Measurements from ENCODE around the gene UGGT2.
"Not testable (repeated sequence)": the region's sequence is repeated elsewhere in the genome, so short reads cannot be mapped to it uniquely, and the experiment has no call there.

The UGGT2 gene

DNA sequence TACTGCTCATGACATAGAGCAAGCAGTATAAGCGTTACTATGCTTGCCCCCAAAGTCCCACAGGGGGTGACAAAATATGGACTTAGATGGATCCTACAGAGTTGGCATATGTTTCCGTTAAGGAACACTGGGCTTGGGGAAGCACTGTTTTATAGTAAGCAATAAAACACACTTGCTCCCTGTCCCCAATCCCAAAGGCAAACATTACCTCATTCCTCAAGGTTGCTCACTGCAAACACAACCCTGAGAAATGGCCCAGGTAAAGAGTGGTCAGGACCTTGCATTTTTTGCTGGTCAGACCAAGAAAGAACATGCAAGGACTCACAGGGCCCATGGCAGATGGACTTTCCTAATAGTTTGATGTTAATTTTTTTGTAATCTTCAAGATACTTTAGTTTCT lies 32.3 kb downstream of the UGGT2 start:
- H3K4me1 ChIP-seq (ENCODE audit: control insufficient read depth, insufficient read depth, low read length, unreplicated experiment), result peaks cover 9% of the 10 kb centered on the region
- no peaks in the 10 kb centered on the region for H3K79me2 ChIP-seq (ENCODE audit: control insufficient read depth, insufficient read depth, low read length, unreplicated experiment)
- no peaks in the 10 kb centered on the region for H3K27me3 ChIP-seq (ENCODE audit: insufficient read depth, low read length)
- H3K36me3 ChIP-seq (ENCODE audit: insufficient read depth, low read length), result peaks cover 11% of the 10 kb centered on the region; the same call in 1 of the 2 replicates
- no peak overlapping the region for H3K27ac ChIP-seq (ENCODE audit: low read depth, low read length)
- H2AFZ ChIP-seq (ENCODE audit: low read length, unreplicated experiment), result no peak overlapping the region
- no peak overlapping the region for H3K4me3 ChIP-seq (ENCODE audit: low read depth, low read length)

DNA sequence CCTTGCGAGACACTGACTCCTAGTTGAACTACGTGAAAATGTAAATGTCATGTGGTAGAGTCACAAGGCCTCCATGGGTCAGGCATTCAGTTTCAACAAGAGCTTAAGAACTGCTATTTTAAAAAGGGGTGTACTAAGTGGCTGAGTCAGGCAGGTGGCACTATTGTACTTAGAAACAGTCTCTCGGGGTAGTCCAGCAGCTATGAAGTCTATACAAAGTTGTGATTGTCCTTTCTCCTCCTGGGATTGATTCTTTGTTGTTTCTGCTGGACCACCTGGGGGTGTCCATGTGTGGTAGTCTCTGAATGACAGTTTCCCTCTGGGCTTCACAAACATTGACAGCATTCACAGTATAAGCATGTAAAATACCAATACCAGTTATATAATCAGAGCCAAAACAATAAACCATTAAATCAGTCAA lies 33.0 kb downstream of the UGGT2 start:
- Histone ChIP-seq H3K4me1 (ENCODE audit: control insufficient read depth, insufficient read depth, low read length, unreplicated experiment) (peaks cover 2% of the 10 kb centered on the region), H3K27me3 (ENCODE audit: insufficient read depth, low read length) (no peaks in the 10 kb centered on the region), H3K36me3 (ENCODE audit: insufficient read depth, low read length) (peaks cover 11% of the 10 kb centered on the region; the same call in 1 of the 2 replicates), H3K4me3 (ENCODE audit: low read depth, low read length) (no peak overlapping the region), H3K27ac (ENCODE audit: low read depth, low read length) (no peak overlapping the region), H2AFZ (ENCODE audit: low read length, unreplicated experiment) (no peak overlapping the region), H3K79me2 (ENCODE audit: control insufficient read depth, insufficient read depth, low read length, unreplicated experiment) (no peaks in the 10 kb centered on the region)

DNA sequence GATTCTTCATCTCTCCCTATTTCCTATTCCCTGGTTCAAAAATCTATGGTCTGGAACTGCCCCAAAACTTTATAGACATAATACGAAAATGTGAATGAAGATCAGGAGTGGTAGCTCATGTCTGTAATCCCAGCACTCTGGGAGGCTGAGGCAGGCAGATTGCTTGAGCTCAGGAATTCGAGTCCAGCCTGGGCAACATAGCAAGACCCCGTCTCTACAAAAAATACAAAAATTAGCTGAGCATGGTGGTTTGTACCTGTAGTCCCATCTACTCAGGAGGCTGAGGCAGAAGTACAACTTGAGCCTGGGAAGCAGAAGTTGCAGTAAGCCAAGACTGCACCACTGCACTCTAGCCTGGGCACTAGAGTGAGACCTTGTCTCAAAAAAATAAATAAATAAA lies 35.1 kb downstream of the UGGT2 start:
- no peak overlapping the region for H3K4me3 ChIP-seq (ENCODE audit: low read depth, low read length)
- peaks cover 11% of the 10 kb centered on the region; the same call in 1 of the 2 replicates for H3K36me3 ChIP-seq (ENCODE audit: insufficient read depth, low read length)
- H3K27ac ChIP-seq (ENCODE audit: low read depth, low read length), result no peak overlapping the region
- H3K4me1 ChIP-seq (ENCODE audit: control insufficient read depth, insufficient read depth, low read length, unreplicated experiment), result no peaks in the 10 kb centered on the region
- no peaks in the 10 kb centered on the region for H3K79me2 ChIP-seq (ENCODE audit: control insufficient read depth, insufficient read depth, low read length, unreplicated experiment)
- no peak overlapping the region for H2AFZ ChIP-seq (ENCODE audit: low read length, unreplicated experiment)
- H3K27me3 ChIP-seq (ENCODE audit: insufficient read depth, low read length), result no peaks in the 10 kb centered on the region

DNA sequence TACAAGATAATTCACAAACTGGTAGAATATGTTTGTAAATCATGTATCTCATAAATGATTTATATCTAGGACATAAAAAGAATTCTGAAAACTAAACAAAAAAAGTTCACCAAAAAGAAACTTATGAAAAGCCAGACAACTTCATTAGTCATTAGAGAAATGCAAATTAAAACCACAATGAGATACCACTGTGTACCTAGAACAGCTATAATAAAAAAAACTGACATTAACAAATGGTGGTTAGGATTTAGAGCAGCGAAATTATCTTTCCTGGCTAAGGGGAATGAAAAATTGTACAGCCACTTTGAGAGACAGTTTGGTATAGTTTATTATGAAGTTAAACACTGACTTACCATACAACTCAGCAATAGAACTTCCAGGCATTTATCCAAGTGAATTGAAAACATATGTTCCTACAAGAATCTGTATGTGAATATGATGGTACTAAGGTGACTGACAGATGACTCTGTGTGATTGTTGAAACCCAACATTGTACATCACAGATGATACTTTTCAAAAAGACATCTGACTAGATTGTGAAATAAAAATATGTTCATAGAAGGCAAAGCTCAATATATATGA lies 41.8 kb downstream of the UGGT2 start:
- Histone ChIP-seq H3K4me3 (ENCODE audit: low read depth, low read length) (no peak overlapping the region), H3K79me2 (ENCODE audit: control insufficient read depth, insufficient read depth, low read length, unreplicated experiment) (no peaks in the 10 kb centered on the region), H3K36me3 (ENCODE audit: insufficient read depth, low read length) (peaks cover 11% of the 10 kb centered on the region; the same call in 1 of the 2 replicates), H2AFZ (ENCODE audit: low read length, unreplicated experiment) (no peak overlapping the region), H3K27ac (ENCODE audit: low read depth, low read length) (no peak overlapping the region), H3K4me1 (ENCODE audit: control insufficient read depth, insufficient read depth, low read length, unreplicated experiment) (no peaks in the 10 kb centered on the region), H3K27me3 (ENCODE audit: insufficient read depth, low read length) (no peaks in the 10 kb centered on the region)

DNA sequence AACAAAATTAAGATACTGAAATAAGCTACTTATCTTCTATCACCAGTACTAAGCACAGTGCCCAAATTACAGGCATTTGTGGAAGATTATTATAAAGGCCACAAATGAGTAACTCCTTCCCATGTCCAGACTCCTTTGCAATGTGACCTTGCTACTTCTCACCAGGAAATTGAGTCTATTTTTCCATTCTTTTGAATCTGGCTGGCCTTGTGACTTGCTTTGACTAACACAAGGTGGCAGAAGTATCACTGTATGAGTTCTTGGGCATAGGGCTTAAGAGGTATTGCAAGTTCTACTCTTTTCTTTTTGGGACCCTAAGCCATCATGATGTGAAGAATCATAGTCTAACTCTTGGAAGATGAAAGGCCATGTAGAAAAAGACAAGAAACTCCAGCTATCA lies 49.9 kb downstream of the UGGT2 start:
- no peaks in the 10 kb centered on the region for H3K79me2 ChIP-seq (ENCODE audit: control insufficient read depth, insufficient read depth, low read length, unreplicated experiment)
- no peak overlapping the region for H3K4me3 ChIP-seq (ENCODE audit: low read depth, low read length)
- H3K4me1 ChIP-seq (ENCODE audit: control insufficient read depth, insufficient read depth, low read length, unreplicated experiment), result no peaks in the 10 kb centered on the region
- no peaks in the 10 kb centered on the region for H3K27me3 ChIP-seq (ENCODE audit: insufficient read depth, low read length)
- H3K36me3 ChIP-seq (ENCODE audit: insufficient read depth, low read length), result peaks cover 7% of the 10 kb centered on the region; the same call in 1 of the 2 replicates
- H2AFZ ChIP-seq (ENCODE audit: low read length, unreplicated experiment), result no peak overlapping the region
- H3K27ac ChIP-seq (ENCODE audit: low read depth, low read length), result no peak overlapping the region

DNA sequence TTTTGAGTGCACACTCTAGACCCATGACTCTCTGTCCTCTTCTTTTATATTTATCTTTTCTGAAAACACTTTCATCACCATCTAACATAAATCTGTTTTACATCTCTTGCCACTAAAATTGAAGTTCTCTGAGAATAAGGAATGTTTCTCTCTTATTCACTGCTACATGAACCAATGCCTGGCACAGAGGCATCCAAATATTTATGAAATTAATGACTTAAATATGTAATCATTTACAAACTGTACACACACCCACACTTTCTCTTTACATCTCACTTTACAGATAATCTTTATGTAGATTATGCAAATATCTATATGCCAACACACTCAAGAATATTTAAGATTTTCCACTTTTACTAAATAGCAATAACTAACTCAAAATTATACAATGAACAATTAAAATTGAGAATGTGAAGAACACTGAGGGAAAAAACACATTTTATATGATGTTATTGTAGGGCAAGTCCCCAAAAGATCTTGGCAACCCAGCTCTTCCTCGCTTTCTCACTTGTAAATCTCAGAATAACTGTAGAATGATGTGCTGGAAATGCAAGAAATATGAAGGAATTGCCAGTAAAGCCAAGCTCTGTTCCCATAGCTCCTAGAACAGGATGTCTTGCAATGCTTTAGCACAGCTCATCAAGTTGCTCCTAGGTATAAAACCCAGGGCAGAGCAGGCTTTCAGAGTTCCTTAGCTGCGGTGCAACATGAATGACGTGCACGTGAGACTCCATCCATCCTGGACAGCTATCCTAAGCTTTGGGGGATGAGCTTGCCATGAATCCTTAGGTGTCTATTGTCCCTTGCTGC lies 50.7 kb downstream of the UGGT2 start:
- Histone ChIP-seq H3K36me3 (ENCODE audit: insufficient read depth, low read length) (peaks cover under 1% of the 10 kb centered on the region; the same call in 1 of the 2 replicates), H3K4me3 (ENCODE audit: low read depth, low read length) (no peak overlapping the region), H3K79me2 (ENCODE audit: control insufficient read depth, insufficient read depth, low read length, unreplicated experiment) (no peaks in the 10 kb centered on the region), H3K4me1 (ENCODE audit: control insufficient read depth, insufficient read depth, low read length, unreplicated experiment) (no peaks in the 10 kb centered on the region), H3K27me3 (ENCODE audit: insufficient read depth, low read length) (no peaks in the 10 kb centered on the region), H3K27ac (ENCODE audit: low read depth, low read length) (no peak overlapping the region), H2AFZ (ENCODE audit: low read length, unreplicated experiment) (no peak overlapping the region)

DNA sequence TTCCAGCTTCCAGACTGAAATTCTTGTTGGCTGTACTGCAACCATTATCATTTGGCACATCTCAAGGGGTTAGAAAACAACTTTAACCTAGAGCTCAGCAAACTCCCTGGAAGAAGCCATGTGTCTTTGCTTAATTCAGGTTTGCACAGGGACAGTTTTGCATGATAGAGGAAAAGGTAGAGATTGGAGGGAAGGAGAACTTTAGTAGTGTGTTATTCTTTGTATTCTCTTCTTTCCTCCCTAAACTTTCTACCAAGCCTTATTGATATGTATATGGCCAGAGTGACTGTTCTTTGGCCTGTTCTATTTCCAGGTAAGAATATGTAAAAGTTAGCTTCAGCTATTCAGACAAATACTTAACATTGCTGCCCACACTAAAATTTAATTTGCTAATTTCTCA lies 53.1 kb downstream of the UGGT2 start:
- Histone ChIP-seq H3K4me3 (ENCODE audit: low read depth, low read length) (no peak overlapping the region), H3K36me3 (ENCODE audit: insufficient read depth, low read length) (no peaks in the 10 kb centered on the region), H2AFZ (ENCODE audit: low read length, unreplicated experiment) (no peak overlapping the region), H3K27me3 (ENCODE audit: insufficient read depth, low read length) (no peaks in the 10 kb centered on the region), H3K27ac (ENCODE audit: low read depth, low read length) (no peak overlapping the region), H3K4me1 (ENCODE audit: control insufficient read depth, insufficient read depth, low read length, unreplicated experiment) (no peaks in the 10 kb centered on the region), H3K79me2 (ENCODE audit: control insufficient read depth, insufficient read depth, low read length, unreplicated experiment) (no peaks in the 10 kb centered on the region)

DNA sequence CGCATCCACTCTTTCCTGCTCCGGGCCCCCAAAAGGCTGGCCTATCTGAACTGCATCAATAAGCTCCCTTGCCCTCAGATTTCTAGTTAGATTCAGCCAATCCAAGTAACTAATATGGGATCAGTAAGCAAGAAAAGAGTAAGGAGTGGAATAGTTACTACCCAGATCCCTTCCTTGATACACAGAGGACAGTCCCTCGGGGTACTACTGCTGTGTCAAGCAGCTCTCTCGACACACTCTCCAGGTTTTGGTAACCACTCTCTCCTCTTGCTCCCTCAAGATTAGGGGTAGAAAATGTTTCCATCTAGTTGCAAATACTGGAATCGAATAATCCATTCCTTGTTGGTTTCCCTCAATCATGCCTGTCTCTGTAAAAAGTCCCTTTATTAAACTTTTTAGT lies 65.4 kb downstream of the UGGT2 start:
- no peaks in the 10 kb centered on the region for H3K79me2 ChIP-seq (ENCODE audit: control insufficient read depth, insufficient read depth, low read length, unreplicated experiment)

DNA sequence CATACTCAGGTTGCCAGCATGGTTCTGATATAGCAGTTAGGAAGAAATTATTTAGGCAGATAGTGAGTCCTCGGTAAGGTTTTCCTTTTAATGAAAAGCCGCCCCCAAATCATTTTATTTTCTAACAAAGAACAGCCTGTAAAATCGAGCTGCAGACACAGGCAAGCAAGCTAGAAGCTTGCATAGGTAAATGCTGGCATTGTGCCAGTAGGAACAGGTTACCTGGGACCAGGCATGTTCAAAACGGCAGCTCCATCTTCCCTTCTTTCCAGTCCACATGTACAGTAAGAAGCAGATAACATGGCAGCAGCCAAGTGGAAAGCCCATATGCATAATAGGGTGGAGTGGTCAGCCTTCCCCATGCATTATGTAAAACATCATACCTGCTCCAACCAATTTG lies 71.1 kb downstream of the UGGT2 start:
- Histone ChIP-seq H3K27me3 (ENCODE audit: insufficient read depth, low read length) (no peaks in the 10 kb centered on the region), H3K27ac (ENCODE audit: low read depth, low read length) (no peak overlapping the region), H3K4me3 (ENCODE audit: low read depth, low read length) (no peak overlapping the region), H3K36me3 (ENCODE audit: insufficient read depth, low read length) (no peaks in the 10 kb centered on the region), H3K79me2 (ENCODE audit: control insufficient read depth, insufficient read depth, low read length, unreplicated experiment) (no peaks in the 10 kb centered on the region), H2AFZ (ENCODE audit: low read length, unreplicated experiment) (no peak overlapping the region), H3K4me1 (ENCODE audit: control insufficient read depth, insufficient read depth, low read length, unreplicated experiment) (no peaks in the 10 kb centered on the region)

More for the DNA sequence above, 65.4 kb downstream of the UGGT2 start:
- no peak overlapping the region for H3K27ac ChIP-seq (ENCODE audit: low read depth, low read length)
- no peaks in the 10 kb centered on the region for H3K36me3 ChIP-seq (ENCODE audit: insufficient read depth, low read length)
- no peaks in the 10 kb centered on the region for H3K4me1 ChIP-seq (ENCODE audit: control insufficient read depth, insufficient read depth, low read length, unreplicated experiment)
- no peak overlapping the region for H3K4me3 ChIP-seq (ENCODE audit: low read depth, low read length)
- no peak overlapping the region for H2AFZ ChIP-seq (ENCODE audit: low read length, unreplicated experiment)
- no peaks in the 10 kb centered on the region for H3K27me3 ChIP-seq (ENCODE audit: insufficient read depth, low read length)

DNA sequence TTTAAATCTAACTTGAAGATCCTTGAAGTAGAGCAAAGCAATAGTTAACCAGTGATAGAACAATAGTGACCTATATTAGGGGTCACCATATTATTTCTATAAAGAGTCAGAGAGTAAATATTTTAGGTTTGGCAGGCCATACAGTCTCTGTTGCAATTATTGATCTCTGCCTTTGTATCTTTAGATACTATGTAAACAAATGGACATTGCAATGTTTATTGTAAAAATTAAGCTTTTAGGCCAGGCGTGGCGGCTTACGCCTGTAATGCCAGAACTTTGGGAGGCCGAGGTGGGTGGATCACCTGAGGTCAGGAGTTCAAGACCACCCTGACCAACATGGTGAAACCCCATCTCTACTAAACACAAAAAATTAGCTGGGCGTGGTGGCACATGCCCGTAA lies 80.5 kb downstream of the UGGT2 start:
- H3K27me3 ChIP-seq (ENCODE audit: insufficient read depth, low read length); H2AFZ ChIP-seq (ENCODE audit: low read length, unreplicated experiment); H3K27ac ChIP-seq (ENCODE audit: low read depth, low read length); H3K79me2 ChIP-seq (ENCODE audit: control insufficient read depth, insufficient read depth, low read length, unreplicated experiment); H3K4me1 ChIP-seq (ENCODE audit: control insufficient read depth, insufficient read depth, low read length, unreplicated experiment); H3K4me3 ChIP-seq (ENCODE audit: low read depth, low read length): not testable (repeated sequence)
- peaks cover 16% of the 10 kb centered on the region; the same call in 1 of the 2 replicates for H3K36me3 ChIP-seq (ENCODE audit: insufficient read depth, low read length)

DNA sequence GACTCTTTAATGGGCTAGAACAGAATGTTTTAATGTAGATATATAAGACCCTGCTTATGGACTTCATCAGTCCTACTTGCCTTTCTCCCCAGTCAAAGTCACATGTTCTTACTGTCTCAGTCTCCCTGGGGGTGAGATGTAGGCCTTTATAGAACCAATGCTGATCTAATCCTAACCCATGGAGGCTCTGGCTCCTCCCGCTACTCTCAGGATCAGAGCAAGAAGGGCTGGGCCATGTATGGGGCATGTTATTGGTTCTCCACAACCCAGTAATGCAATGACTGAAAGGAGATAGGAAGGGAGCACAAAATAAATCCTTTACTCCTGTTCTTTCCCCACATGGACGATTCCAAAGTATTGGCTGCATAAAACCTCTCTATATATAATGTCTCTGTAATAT lies 82.3 kb downstream of the UGGT2 start:
- Histone ChIP-seq H3K4me3 (ENCODE audit: low read depth, low read length) (no peak overlapping the region), H3K27ac (ENCODE audit: low read depth, low read length) (no peak overlapping the region), H3K36me3 (ENCODE audit: insufficient read depth, low read length) (peaks cover 16% of the 10 kb centered on the region; the same call in 1 of the 2 replicates), H3K27me3 (ENCODE audit: insufficient read depth, low read length) (no peaks in the 10 kb centered on the region), H3K4me1 (ENCODE audit: control insufficient read depth, insufficient read depth, low read length, unreplicated experiment) (no peaks in the 10 kb centered on the region), H3K79me2 (ENCODE audit: control insufficient read depth, insufficient read depth, low read length, unreplicated experiment) (no peaks in the 10 kb centered on the region), H2AFZ (ENCODE audit: low read length, unreplicated experiment) (no peak overlapping the region)

All from ACC112 (cell line).